ENCODE measurements around the gene CYP2A13.
"Not testable (repeated sequence)": the region's sequence is repeated elsewhere in the genome, so short reads cannot be mapped to it uniquely, and the experiment has no call there.

CYP2A13 gene, protein sequence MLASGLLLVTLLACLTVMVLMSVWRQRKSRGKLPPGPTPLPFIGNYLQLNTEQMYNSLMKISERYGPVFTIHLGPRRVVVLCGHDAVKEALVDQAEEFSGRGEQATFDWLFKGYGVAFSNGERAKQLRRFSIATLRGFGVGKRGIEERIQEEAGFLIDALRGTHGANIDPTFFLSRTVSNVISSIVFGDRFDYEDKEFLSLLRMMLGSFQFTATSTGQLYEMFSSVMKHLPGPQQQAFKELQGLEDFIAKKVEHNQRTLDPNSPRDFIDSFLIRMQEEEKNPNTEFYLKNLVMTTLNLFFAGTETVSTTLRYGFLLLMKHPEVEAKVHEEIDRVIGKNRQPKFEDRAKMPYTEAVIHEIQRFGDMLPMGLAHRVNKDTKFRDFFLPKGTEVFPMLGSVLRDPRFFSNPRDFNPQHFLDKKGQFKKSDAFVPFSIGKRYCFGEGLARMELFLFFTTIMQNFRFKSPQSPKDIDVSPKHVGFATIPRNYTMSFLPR

DNA sequence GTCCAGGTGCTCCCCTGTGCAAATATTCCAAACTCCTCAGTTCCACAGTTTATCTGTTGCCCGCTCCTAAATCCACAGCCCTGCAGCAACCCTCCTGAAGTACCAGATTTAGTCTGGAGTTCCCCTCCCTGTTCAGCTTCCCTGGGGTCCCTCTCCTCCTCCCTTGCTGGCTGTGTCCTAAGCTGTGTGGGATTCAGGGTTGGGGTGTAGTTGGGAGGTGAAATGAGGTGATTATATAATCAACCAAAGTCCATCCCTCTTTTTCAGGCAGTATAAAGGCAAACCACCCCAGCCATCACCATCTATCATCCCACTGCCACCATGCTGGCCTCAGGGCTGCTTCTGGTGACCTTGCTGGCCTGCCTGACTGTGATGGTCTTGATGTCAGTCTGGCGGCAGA is at the start of gene CYP2A13:
Gene CYP2A13, plus strand, starts transcription at position 301 of the 400 bp plus-strand sequence. Its CDS starts 21 bp downstream, at position 322.
- ATAC-seq (ENCODE audit: low read depth) (no peak), DNase-seq (ENCODE audit: low spot score in 2 of 2) (no peak)
- Mint-ChIP-seq H3K4me3 (no peak within 1 kb of the TSS), H3K9me3 (no peaks in the 10 kb centered on the region), H3K36me3 (peaks cover 2% of the 10 kb centered on the region), H3K27ac (no peak within 1 kb of the TSS), H3K27me3 (peaks cover 52% of the 10 kb centered on the region), H3K4me1 (peaks cover 2% of the 10 kb centered on the region)

DNA sequence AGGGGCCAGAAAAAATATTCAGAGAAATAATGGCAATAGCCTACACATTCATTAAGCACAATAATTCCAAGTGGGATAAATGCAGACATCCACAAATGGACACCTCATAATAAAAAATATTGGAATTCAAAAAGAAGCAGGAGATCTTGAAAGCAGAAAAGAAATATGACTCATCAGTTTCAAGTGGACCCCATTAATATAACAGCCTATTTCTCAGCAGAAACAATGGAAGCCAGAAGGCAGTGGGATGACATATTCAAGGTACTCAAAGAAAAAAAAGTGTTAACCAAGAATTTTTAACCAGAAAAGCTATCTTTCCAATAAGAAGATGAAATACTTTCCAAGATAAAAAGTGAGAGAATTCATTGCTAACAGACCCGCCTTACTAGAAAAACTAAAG is 48.4 kb upstream of the CYP2A13 start:
- peaks cover 8% of the 10 kb centered on the region for H3K9me3 Mint-ChIP-seq
- DNase-seq (ENCODE audit: low spot score in 2 of 2) = no peak
- no peaks in the 10 kb centered on the region for H3K36me3 Mint-ChIP-seq
- no peak overlapping the region for H3K27ac Mint-ChIP-seq
- H3K4me1 Mint-ChIP-seq = no peaks in the 10 kb centered on the region
- H3K27me3 Mint-ChIP-seq = peaks cover 2% of the 10 kb centered on the region
- H3K4me3 Mint-ChIP-seq = no peak overlapping the region
- ATAC-seq (ENCODE audit: low read depth) = no peak

DNA sequence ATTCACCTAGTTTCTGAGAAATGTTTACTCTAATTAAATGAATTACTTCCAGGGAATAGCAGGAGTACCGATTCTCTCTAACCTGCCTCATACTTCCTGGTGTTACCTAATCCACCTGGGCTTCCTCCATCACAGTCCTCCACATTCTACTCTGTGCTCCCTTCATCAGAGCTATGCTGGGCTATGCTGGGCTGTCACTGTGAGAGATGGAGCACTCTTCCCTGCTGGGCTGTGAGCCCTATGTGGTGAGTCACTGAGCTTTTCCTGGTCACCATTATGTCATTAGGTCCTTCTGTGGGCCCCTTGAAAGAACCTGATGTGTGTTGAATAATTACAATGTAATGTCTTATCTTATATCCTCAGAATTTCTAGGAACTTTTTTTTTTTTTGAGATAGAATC is 43.2 kb upstream of the CYP2A13 start:
- H3K36me3 Mint-ChIP-seq; DNase-seq (ENCODE audit: low spot score in 2 of 2); ATAC-seq (ENCODE audit: low read depth); H3K4me1 Mint-ChIP-seq; H3K9me3 Mint-ChIP-seq; H3K27ac Mint-ChIP-seq; H3K4me3 Mint-ChIP-seq: not testable (repeated sequence)
- peaks cover 17% of the 10 kb centered on the region for H3K27me3 Mint-ChIP-seq

- Mint-ChIP-seq H3K4me1 (no peaks in the 10 kb centered on the region), H3K9me3 (no peaks in the 10 kb centered on the region), H3K27me3 (peaks cover 29% of the 10 kb centered on the region)
Measured at GRCh38 chr19:41050426-41050825, 37.8 kb upstream of the CYP2A13 start.

DNA sequence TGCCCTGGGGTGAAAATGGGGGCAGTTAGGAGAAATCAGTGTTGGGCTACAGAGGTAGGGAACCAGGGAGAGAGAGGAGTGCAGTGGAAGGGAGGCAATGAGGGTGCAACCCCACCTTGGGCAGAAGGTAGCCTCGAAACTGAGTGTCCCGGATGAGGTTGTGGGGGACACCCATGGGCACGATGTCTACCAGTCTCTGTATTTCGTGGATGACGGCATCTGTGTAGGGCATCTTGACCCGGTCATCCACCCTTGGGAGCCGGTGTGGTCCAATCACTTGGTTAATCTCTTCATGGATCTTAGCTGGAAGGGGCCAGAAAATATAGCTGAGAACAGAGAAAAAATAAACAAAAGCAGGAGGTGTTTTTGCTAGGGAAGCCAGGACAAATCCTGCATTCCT is 36.1 kb upstream of the CYP2A13 start:
- H3K9me3 Mint-ChIP-seq; H3K36me3 Mint-ChIP-seq; H3K27ac Mint-ChIP-seq; H3K4me3 Mint-ChIP-seq; H3K4me1 Mint-ChIP-seq; DNase-seq (ENCODE audit: low spot score in 2 of 2); ATAC-seq (ENCODE audit: low read depth): not testable (repeated sequence)
- peaks cover 29% of the 10 kb centered on the region for H3K27me3 Mint-ChIP-seq

More at GRCh38 chr19:41050426-41050825, 37.8 kb upstream of the CYP2A13 start:
- Mint-ChIP-seq H3K27ac (no peak overlapping the region), H3K4me3 (no peak overlapping the region), H3K36me3 (no peaks in the 10 kb centered on the region)
- no peak for ATAC-seq (ENCODE audit: low read depth)
- no peak for DNase-seq (ENCODE audit: low spot score in 2 of 2)

DNA sequence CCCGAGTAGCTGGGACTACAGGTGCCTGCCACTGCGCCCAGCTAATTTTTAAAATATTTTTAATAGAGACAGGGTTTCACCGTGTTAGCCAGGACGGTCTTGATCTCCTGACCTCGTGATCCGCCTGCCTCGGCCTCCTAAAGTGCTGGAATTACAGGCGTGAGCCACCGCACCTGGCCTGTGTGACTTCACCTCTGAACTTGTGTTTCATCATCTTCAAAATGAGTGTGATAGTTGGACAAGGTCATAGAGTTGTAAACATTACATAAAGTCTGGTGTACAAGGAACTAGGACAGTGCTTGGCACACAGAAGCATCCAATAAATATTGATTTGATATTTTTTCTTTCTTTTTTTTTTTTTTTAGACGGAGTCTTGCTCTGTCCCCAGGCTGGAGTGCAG is 34.9 kb upstream of the CYP2A13 start:
- not testable (repeated sequence) for H3K36me3 Mint-ChIP-seq; H3K9me3 Mint-ChIP-seq; H3K4me1 Mint-ChIP-seq; H3K27ac Mint-ChIP-seq; DNase-seq (ENCODE audit: low spot score in 2 of 2); H3K4me3 Mint-ChIP-seq; ATAC-seq (ENCODE audit: low read depth)
- H3K27me3 Mint-ChIP-seq = peaks cover 27% of the 10 kb centered on the region

DNA sequence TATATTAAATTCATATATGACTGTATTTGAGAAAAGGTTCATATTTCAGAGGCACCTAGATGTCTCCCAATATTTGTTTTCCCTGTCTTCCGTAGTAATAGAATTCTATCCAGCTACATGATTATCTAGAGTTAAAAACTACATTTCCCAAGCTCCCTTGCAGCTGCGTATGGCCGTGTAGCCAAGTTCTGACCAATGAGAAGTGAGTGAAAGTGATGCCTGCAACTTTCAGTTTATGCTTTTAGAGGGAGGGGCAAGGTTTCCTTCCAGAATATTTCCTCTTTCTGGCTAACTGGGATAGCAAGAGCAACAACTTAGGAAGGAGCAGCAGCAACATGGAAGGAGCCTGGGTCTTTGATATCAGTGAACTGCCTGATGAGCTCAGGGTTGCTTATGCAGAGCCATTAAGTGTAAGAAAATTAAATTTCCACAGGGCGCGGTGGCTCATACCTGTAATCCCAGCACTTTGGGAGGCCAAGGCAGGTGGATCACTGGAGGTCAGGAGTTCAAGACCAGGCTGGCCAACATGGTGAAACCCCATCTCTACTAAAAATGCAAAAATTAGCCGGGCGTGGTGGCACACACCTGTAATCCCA is 23.2 kb upstream of the CYP2A13 start:
- Mint-ChIP-seq H3K4me3 (no peak overlapping the region), H3K36me3 (no peaks in the 10 kb centered on the region), H3K9me3 (peaks cover 1% of the 10 kb centered on the region), H3K4me1 (peaks cover 3% of the 10 kb centered on the region), H3K27ac (no peak overlapping the region), H3K27me3 (peaks cover 17% of the 10 kb centered on the region)
- DNase-seq (ENCODE audit: low spot score in 2 of 2) (no peak), ATAC-seq (ENCODE audit: low read depth) (no peak)

DNA sequence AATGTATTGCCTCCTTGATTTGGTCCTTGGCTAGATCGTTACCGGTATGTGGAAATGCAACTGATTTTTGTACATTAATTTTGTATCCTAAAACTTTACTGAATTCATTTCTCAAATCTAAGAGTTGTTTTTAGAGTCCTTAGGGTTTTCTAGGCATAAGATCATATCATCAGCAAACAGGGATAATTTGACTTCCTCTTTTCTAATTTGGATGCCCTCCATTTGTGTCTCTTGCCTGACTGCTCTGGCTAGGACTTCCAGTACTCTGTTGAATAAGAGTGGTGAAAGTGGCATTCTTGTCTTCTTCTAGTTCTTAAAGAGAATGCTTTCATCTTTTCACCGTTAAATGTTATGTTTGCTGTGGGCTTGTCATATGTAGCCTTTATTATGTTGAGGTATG is 12.0 kb upstream of the CYP2A13 start:
- ATAC-seq (ENCODE audit: low read depth) = no peak
- Mint-ChIP-seq H3K9me3 (peaks cover 5% of the 10 kb centered on the region), H3K27ac (no peak overlapping the region), H3K4me1 (no peaks in the 10 kb centered on the region), H3K36me3 (peaks cover 2% of the 10 kb centered on the region), H3K27me3 (peaks cover 3% of the 10 kb centered on the region), H3K4me3 (no peak overlapping the region)
- DNase-seq (ENCODE audit: low spot score in 2 of 2) = no peak

DNA sequence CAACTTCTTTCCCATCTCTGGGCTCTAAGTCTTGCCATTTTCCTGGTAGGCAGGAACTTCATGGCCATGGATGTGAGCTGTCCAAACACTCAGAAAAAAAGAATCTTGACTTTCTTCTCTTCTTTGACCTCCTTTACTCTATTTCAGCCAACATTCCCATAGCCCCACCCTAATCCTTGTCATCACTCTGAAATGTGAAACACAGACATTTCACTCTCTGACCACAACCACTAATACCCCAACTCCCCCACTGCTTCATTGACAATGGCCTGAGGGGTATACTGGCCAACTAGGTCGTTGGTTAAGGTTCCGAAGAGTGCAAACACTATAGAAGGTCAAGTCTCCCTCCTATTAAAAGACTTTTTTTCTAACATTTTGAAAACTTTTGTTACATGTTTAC is 4.7 kb upstream of the CYP2A13 start:
- Mint-ChIP-seq H3K27me3 (peaks cover 30% of the 10 kb centered on the region), H3K4me3 (no peak overlapping the region), H3K27ac (no peak overlapping the region), H3K4me1 (no peaks in the 10 kb centered on the region), H3K9me3 (peaks cover 5% of the 10 kb centered on the region), H3K36me3 (peaks cover 2% of the 10 kb centered on the region)
- DNase-seq (ENCODE audit: low spot score in 2 of 2) = no peak
- ATAC-seq (ENCODE audit: low read depth) = no peak

DNA sequence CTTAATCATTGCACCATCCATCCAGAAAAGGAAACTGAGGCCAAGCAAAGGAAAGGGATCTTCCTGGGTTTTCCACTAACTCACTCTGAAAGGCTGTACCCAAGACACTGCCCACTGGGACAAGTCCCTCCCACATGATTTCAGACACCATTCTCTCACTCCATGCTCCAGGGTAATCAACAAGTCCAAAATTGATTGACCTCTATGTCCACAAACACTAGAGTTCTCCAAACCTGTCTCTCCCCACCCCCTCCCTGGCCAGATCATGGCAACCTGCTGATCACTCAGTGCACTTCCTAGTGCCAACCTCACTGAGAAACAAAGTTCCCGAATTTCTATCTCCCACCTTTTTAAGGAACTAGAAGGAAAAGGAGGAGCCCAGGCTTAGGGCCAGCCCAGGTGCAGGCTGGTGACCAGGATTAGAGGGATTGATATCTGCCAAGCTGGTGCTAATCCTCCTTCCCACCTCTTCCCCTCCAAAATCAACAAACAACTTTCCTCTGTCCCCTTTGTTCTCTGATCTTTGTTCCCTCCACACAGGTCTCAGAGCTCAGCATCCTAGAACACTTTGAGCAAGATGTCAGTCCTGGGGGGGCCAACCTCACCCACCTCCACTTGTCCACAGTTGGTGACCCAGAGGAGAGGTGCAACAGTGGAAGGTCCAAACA is 2.4 kb upstream of the CYP2A13 start:
- ATAC-seq (ENCODE audit: low read depth) (no peak), DNase-seq (ENCODE audit: low spot score in 2 of 2) (no peak)
- Mint-ChIP-seq H3K27ac (no peak overlapping the region), H3K4me3 (no peak overlapping the region), H3K4me1 (peaks cover 2% of the 10 kb centered on the region), H3K36me3 (peaks cover 2% of the 10 kb centered on the region), H3K9me3 (no peaks in the 10 kb centered on the region), H3K27me3 (peaks cover 46% of the 10 kb centered on the region)

GRCh38 chr19:41089959-41090358 is 1.7 kb downstream of the CYP2A13 start:
- Mint-ChIP-seq H3K4me3 (no peak overlapping the region), H3K27me3 (peaks cover 49% of the 10 kb centered on the region), H3K36me3 (peaks cover 2% of the 10 kb centered on the region), H3K4me1 (peaks cover 2% of the 10 kb centered on the region), H3K27ac (no peak overlapping the region), H3K9me3 (no peaks in the 10 kb centered on the region)
- ATAC-seq (ENCODE audit: low read depth) (no peak), DNase-seq (ENCODE audit: low spot score in 2 of 2) (no peak)

DNA sequence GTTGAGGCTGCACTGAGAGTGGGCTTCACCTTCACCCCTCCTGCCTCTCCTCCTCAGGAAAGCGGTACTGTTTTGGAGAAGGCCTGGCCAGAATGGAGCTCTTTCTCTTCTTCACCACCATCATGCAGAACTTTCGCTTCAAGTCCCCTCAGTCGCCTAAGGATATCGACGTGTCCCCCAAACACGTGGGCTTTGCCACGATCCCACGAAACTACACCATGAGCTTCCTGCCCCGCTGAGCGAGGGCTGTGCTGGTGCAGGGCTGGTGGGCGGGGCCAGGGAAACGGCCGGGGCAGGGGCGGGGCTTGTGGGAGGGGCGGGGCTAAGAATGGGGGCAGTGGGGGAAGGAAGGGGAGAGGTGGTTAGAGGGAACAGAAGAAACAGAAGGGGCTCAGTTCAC is 7.5 kb downstream of the CYP2A13 start:
- peaks cover 20% of the 10 kb centered on the region for H3K27me3 Mint-ChIP-seq
- H3K4me3 Mint-ChIP-seq = no peak overlapping the region
- ATAC-seq (ENCODE audit: low read depth) = peak; percentile 32
- no peaks in the 10 kb centered on the region for H3K36me3 Mint-ChIP-seq
- H3K4me1 Mint-ChIP-seq = no peaks in the 10 kb centered on the region
- no peaks in the 10 kb centered on the region for H3K9me3 Mint-ChIP-seq
- DNase-seq (ENCODE audit: low spot score in 2 of 2) = no peak
- no peak overlapping the region for H3K27ac Mint-ChIP-seq

GRCh38 chr19:41096353-41096752 is 8.1 kb downstream of the CYP2A13 start:
- no peak overlapping the region for H3K27ac Mint-ChIP-seq
- no peak for DNase-seq (ENCODE audit: low spot score in 2 of 2)
- H3K36me3 Mint-ChIP-seq = no peaks in the 10 kb centered on the region
- ATAC-seq (ENCODE audit: low read depth) = no peak
- no peak overlapping the region for H3K4me3 Mint-ChIP-seq
- no peaks in the 10 kb centered on the region for H3K9me3 Mint-ChIP-seq
- no peaks in the 10 kb centered on the region for H3K4me1 Mint-ChIP-seq
- peaks cover 17% of the 10 kb centered on the region for H3K27me3 Mint-ChIP-seq

GRCh38 chr19:41097302-41097701 is 9.1 kb downstream of the CYP2A13 start:
- no peak overlapping the region for H3K4me3 Mint-ChIP-seq
- DNase-seq (ENCODE audit: low spot score in 2 of 2) (no peak), ATAC-seq (ENCODE audit: low read depth) (no peak)
- peaks cover 10% of the 10 kb centered on the region for H3K27me3 Mint-ChIP-seq
- no peaks in the 10 kb centered on the region for H3K4me1 Mint-ChIP-seq
- H3K9me3 Mint-ChIP-seq = peaks cover 2% of the 10 kb centered on the region
- no peaks in the 10 kb centered on the region for H3K36me3 Mint-ChIP-seq
- no peak overlapping the region for H3K27ac Mint-ChIP-seq

All from memory B cell (primary cell).